A549 (cell line): ENCODE results near the gene ALG2.

Experiments used
- BHLHE40 ChIP-seq: IDR thresholded peaks from 2 replicates; pipeline ENCODE4 v1.6.1; 2012; ENCODE audit warnings: low read depth, low read length, inconsistent platforms
- JUNB ChIP-seq: fragments of >200 bp; sonication (Bioruptor Twin); formaldehyde crosslinking; IDR thresholded peaks from 2 replicates; pipeline ENCODE4 v1.6.1; 2016
- KDM5A ChIP-seq: fragments of 200-600 bp; sonication (generic); IDR thresholded peaks from 2 replicates; pipeline ENCODE4 v1.6.1; 2016; ENCODE audit warnings: antibody characterized with exemption, mild to moderate bottlenecking
- POLR2A ChIP-seq: IDR thresholded peaks from 2 replicates; pipeline ENCODE4 v1.6.1; 2012; ENCODE audit warnings: mild to moderate bottlenecking, low read length
- RFX5 ChIP-seq: fragments of 450-650 bp; IDR thresholded peaks from 2 replicates; pipeline ENCODE4 v1.7.1; 2014; ENCODE audit warnings: antibody characterized with exemption, mild to moderate bottlenecking, moderate library complexity
- ZFP36 ChIP-seq: fragments of 450-650 bp; IDR thresholded peaks from 2 replicates; pipeline ENCODE4 v1.6.1; 2014; ENCODE audit warnings: borderline replicate concordance; ENCODE audit not compliant: partially characterized antibody
- TF ChIP-seq, protein P1 (sequence below): fragments of >200 bp; sonication (Bioruptor Twin); formaldehyde crosslinking; IDR thresholded peaks from 3 replicates; pipeline ENCODE4 v1.5.1; 2016
- TF ChIP-seq, protein P2 (sequence below): fragments of 200-600 bp; sonication (generic); IDR thresholded peaks from 2 replicates; pipeline ENCODE4 v1.6.1; 2016; ENCODE audit warnings: antibody characterized with exemption, mild to moderate bottlenecking, moderate library complexity

- TF ChIP-seq KDM5A, result no peak
- TF ChIP-seq, protein P1, sequence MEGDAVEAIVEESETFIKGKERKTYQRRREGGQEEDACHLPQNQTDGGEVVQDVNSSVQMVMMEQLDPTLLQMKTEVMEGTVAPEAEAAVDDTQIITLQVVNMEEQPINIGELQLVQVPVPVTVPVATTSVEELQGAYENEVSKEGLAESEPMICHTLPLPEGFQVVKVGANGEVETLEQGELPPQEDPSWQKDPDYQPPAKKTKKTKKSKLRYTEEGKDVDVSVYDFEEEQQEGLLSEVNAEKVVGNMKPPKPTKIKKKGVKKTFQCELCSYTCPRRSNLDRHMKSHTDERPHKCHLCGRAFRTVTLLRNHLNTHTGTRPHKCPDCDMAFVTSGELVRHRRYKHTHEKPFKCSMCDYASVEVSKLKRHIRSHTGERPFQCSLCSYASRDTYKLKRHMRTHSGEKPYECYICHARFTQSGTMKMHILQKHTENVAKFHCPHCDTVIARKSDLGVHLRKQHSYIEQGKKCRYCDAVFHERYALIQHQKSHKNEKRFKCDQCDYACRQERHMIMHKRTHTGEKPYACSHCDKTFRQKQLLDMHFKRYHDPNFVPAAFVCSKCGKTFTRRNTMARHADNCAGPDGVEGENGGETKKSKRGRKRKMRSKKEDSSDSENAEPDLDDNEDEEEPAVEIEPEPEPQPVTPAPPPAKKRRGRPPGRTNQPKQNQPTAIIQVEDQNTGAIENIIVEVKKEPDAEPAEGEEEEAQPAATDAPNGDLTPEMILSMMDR, result no peak
- TF ChIP-seq POLR2A, result no peak
- no peak for TF ChIP-seq JUNB
- TF ChIP-seq ZFP36, result no peak
- no peak for TF ChIP-seq BHLHE40
- no peak for TF ChIP-seq RFX5
- TF ChIP-seq, protein P2, sequence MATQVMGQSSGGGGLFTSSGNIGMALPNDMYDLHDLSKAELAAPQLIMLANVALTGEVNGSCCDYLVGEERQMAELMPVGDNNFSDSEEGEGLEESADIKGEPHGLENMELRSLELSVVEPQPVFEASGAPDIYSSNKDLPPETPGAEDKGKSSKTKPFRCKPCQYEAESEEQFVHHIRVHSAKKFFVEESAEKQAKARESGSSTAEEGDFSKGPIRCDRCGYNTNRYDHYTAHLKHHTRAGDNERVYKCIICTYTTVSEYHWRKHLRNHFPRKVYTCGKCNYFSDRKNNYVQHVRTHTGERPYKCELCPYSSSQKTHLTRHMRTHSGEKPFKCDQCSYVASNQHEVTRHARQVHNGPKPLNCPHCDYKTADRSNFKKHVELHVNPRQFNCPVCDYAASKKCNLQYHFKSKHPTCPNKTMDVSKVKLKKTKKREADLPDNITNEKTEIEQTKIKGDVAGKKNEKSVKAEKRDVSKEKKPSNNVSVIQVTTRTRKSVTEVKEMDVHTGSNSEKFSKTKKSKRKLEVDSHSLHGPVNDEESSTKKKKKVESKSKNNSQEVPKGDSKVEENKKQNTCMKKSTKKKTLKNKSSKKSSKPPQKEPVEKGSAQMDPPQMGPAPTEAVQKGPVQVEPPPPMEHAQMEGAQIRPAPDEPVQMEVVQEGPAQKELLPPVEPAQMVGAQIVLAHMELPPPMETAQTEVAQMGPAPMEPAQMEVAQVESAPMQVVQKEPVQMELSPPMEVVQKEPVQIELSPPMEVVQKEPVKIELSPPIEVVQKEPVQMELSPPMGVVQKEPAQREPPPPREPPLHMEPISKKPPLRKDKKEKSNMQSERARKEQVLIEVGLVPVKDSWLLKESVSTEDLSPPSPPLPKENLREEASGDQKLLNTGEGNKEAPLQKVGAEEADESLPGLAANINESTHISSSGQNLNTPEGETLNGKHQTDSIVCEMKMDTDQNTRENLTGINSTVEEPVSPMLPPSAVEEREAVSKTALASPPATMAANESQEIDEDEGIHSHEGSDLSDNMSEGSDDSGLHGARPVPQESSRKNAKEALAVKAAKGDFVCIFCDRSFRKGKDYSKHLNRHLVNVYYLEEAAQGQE, result no peak
Measured at GRCh38 chr9:99265691-99266090, 43.9 kb upstream of the ALG2 start.
